Lower leg skin (tissue), 3 donors: ENCODE results near the gene QPCTL.

Experiments used
- CTCF ChIP-seq, 3 donors: fragments of 450-650 bp; IDR thresholded peaks; one replicate each; pipeline ENCODE4 v1.5.1; 2016; ENCODE audit warnings: antibody characterized with exemption in 3 of 3, mild to moderate bottlenecking in 3 of 3, moderate library complexity in 2 of 3
- POLR2A ChIP-seq, 2 donors: fragments of 450-650 bp; IDR thresholded peaks; one replicate each; pipeline ENCODE4 v1.6.1; 2016 to 2017; ENCODE audit warnings: antibody characterized with exemption in 2 of 2, mild to moderate bottlenecking in 1 of 2, moderate library complexity in 1 of 2

- TF ChIP-seq POLR2A (IDR thresholded peaks at IDR 0.05) = peak in 1 of 2 donors; percentile 78
- TF ChIP-seq CTCF (IDR thresholded peaks at IDR 0.05) = no peak
Observed at GRCh38 chr19:45691516-45692186, 815 bp upstream of the QPCTL start, which contains the start of gene SNRPD2.
